GM23338 (cell line): Measurements from ENCODE around the gene ATF7IP2. TPM values are rescaled to one million over a fixed set of nuclear protein-coding genes. Genes with fewer than 3 reads are reported as not detected.

Source experiments
- ATAC-seq: fragments of 200-7000 bp; cut with Tn5 transposase; 3 replicates; pipeline ENCODE4 v1.9.1; 2020
- DNase-seq: peaks from one replicate; pipeline ENCODE4 v3.0.0-alpha.2; 2015; ENCODE audit warnings: low spot score
- H2AFZ ChIP-seq: fragments of 200-600 bp; sonication (generic); 2 replicates; pipeline ENCODE4 v1.8.0; 2016; ENCODE audit warnings: antibody characterized with exemption, mild to moderate bottlenecking, moderate library complexity
- H3F3A ChIP-seq: fragments of 200-600 bp; sonication (generic); replicated peaks from 2 replicates; pipeline ENCODE4 v1.8.0; 2017; ENCODE audit warnings: antibody characterized with exemption, mixed run types, low read depth
- H3K27ac ChIP-seq: fragments of 200-600 bp; sonication (generic); 2 replicates; pipeline ENCODE4 v1.6.1; 2016; ENCODE audit warnings: low read depth
- H3K27me3 ChIP-seq: fragments of 200-600 bp; sonication (generic); 2 replicates; pipeline ENCODE4 v1.8.0; 2016; ENCODE audit warnings: mild to moderate bottlenecking, mixed run types, moderate library complexity; ENCODE audit not compliant: insufficient read depth
- H3K36me3 ChIP-seq: fragments of 200-600 bp; sonication (generic); 2 replicates; pipeline ENCODE4 v1.8.0; 2016; ENCODE audit warnings: mild to moderate bottlenecking; ENCODE audit not compliant: insufficient read depth
- H3K4me1 ChIP-seq: fragments of 200-600 bp; sonication (generic); 2 replicates; pipeline ENCODE4 v1.8.0; 2016; ENCODE audit warnings: mild to moderate bottlenecking, moderate library complexity; ENCODE audit not compliant: insufficient read depth
- H3K4me2 ChIP-seq: fragments of 200-600 bp; sonication (generic); 2 replicates; pipeline ENCODE4 v1.7.1; 2017; ENCODE audit warnings: mixed run types
- H3K4me3 ChIP-seq: fragments of 200-600 bp; sonication (generic); 2 replicates; pipeline ENCODE4 v1.6.1; 2016; ENCODE audit warnings: mixed run types
- H3K79me2 ChIP-seq: fragments of 200-600 bp; sonication (generic); replicated peaks from 2 replicates; pipeline ENCODE4 v1.8.0; 2017; ENCODE audit warnings: mild to moderate bottlenecking; ENCODE audit not compliant: insufficient read depth
- H3K9me2 ChIP-seq: fragments of 200-600 bp; sonication (generic); 2 replicates; pipeline ENCODE4 v1.8.0; 2017; ENCODE audit not compliant: insufficient read depth
- H4K20me1 ChIP-seq: fragments of 200-600 bp; sonication (generic); replicated peaks from 2 replicates; pipeline ENCODE4 v1.8.0; 2017; ENCODE audit warnings: mild to moderate bottlenecking; ENCODE audit not compliant: insufficient read depth
- H3K27ac Mint-ChIP-seq: 2 replicates; pipeline ENCODE4 v1.8.0; 2020; ENCODE audit warnings: inconsistent platforms, mild to moderate bottlenecking, moderate library complexity, mixed read lengths
- H3K27me3 Mint-ChIP-seq: 3 replicates; pipeline ENCODE4 v1.8.0; 2022; ENCODE audit warnings: low read depth, mild to moderate bottlenecking, moderate library complexity, mixed read lengths, inconsistent platforms; ENCODE audit not compliant: insufficient read depth, poor library complexity
- H3K36me3 Mint-ChIP-seq: 3 replicates; pipeline ENCODE4 v1.8.0; 2021; ENCODE audit warnings: low read depth, mild to moderate bottlenecking, inconsistent platforms, moderate library complexity, mixed read lengths
- H3K4me1 Mint-ChIP-seq: 3 replicates; pipeline ENCODE4 v1.8.0; 2020; ENCODE audit warnings: mild to moderate bottlenecking, inconsistent platforms, mixed read lengths
- H3K4me3 Mint-ChIP-seq: 3 replicates; pipeline ENCODE4 v1.8.0; 2021; ENCODE audit warnings: moderate library complexity, mild to moderate bottlenecking, inconsistent platforms, mixed read lengths
- H3K9me3 Mint-ChIP-seq: 3 replicates; pipeline ENCODE4 v1.8.0; 2020; ENCODE audit warnings: moderate library complexity, mild to moderate bottlenecking, inconsistent platforms, mixed read lengths
- CREB1 ChIP-seq: fragments of 250-450 bp; sonication (Bioruptor Pico); IDR thresholded peaks from 2 replicates; pipeline ENCODE4 v1.5.0; 2020; ENCODE audit warnings: low read depth, mild to moderate bottlenecking, moderate library complexity
- CTCF ChIP-seq, 2 experiments: fragments of 200-600 bp in 1 of 2; sonication (generic) in 1 of 2; conservative IDR thresholded peaks; 2 replicates each; pipeline versions ENCODE4 v1.5.1 to v1.6.1; 2016 to 2017; ENCODE audit warnings: antibody characterized with exemption in 2 of 2, low read depth in 2 of 2, mild to moderate bottlenecking in 2 of 2, moderate library complexity in 1 of 2
- EZH2 ChIP-seq: fragments of 200-600 bp; sonication (generic); IDR thresholded peaks from one replicate; pipeline ENCODE4 v1.8.0; 2017; ENCODE audit warnings: antibody characterized with exemption, mild to moderate bottlenecking, low read depth; ENCODE audit not compliant: unreplicated experiment
- JUNB ChIP-seq: IDR thresholded peaks from one replicate; pipeline ENCODE4 v1.6.1; 2016; ENCODE audit warnings: antibody characterized with exemption; ENCODE audit not compliant: unreplicated experiment
- POLR2AphosphoS5 ChIP-seq: IDR thresholded peaks from 2 replicates; pipeline ENCODE4 v1.6.1; 2016; ENCODE audit warnings: antibody characterized with exemption, low read depth
- STAT1 ChIP-seq: IDR thresholded peaks from one replicate; pipeline ENCODE4 v1.6.1; 2016; ENCODE audit warnings: antibody characterized with exemption; ENCODE audit not compliant: unreplicated experiment
- ZNF114 ChIP-seq: fragments of 250-450 bp; sonication (Bioruptor Pico); IDR thresholded peaks from 2 replicates; pipeline ENCODE4 v1.5.0; 2020; ENCODE audit warnings: mild to moderate bottlenecking, moderate library complexity
- ZNF331 ChIP-seq: fragments of 250-450 bp; sonication (Bioruptor Pico); IDR thresholded peaks from 2 replicates; pipeline ENCODE4 v1.5.0; 2020; ENCODE audit warnings: low read depth, mild to moderate bottlenecking, moderate library complexity
- polyA plus RNA-seq: library from polyadenylated mRNA; unstranded; fragments of >200 nt; fragmentation: Nextera tagmentation; extraction: Ambion mirVana; gene quantifications from 2 replicates; pipeline ENCODE4 v1.2.1, GENCODE V29; 2016
- total RNA-seq: library from RNA; depleted of rRNA; stranded (reverse); fragments of >200 nt; shearing (Covaris generic); gene quantifications from 2 replicates; pipeline ENCODE4 v1.2.3, GENCODE V29; 2014
- TF ChIP-seq, protein P1 (sequence below): fragments of 250-450 bp; sonication (Bioruptor Pico); IDR thresholded peaks from 2 replicates; pipeline ENCODE4 v1.5.0; 2020; ENCODE audit warnings: mild to moderate bottlenecking, moderate library complexity
- TF ChIP-seq, protein P2 (sequence below): IDR thresholded peaks from 2 replicates; pipeline ENCODE4 v1.6.1; 2016; ENCODE audit warnings: antibody characterized with exemption
- TF ChIP-seq, protein P3 (sequence below): IDR thresholded peaks from one replicate; pipeline ENCODE4 v1.6.1; 2018; ENCODE audit warnings: antibody characterized with exemption; ENCODE audit not compliant: unreplicated experiment

ATF7IP2 gene
- total and polyA plus RNA-seq, 2 experiments from 2014 or later: 27.9 to 55.7 TPM

GRCh38 chr16:10490141-10490540, 104.3 kb downstream of the ATF7IP2 start:
- H3K9me3 Mint-ChIP-seq: peaks cover 44% of the 10 kb centered on the region
- Histone ChIP-seq H3K4me1 (peaks cover 4% of the 10 kb centered on the region; the same call in 1 of the 2 replicates), H3K27ac (no peak overlapping the region), H3F3A (no peaks in the 10 kb centered on the region), H2AFZ (peak overlapping the region; percentile 70; the same call in 1 of the 2 replicates), H3K27me3 (no peaks in the 10 kb centered on the region), H3K4me2 (no peak overlapping the region), H3K79me2 (no peaks in the 10 kb centered on the region), H3K9me2 (no peaks in the 10 kb centered on the region), H4K20me1 (no peaks in the 10 kb centered on the region), H3K4me3 (no peak overlapping the region), H3K36me3 (no peaks in the 10 kb centered on the region; the same call in 1 of the 2 replicates)
- no peak for DNase-seq
- H3K27ac Mint-ChIP-seq: no peak overlapping the region
- no peak for ATAC-seq
- peaks cover 32% of the 10 kb centered on the region for H3K36me3 Mint-ChIP-seq
- TF ChIP-seq, protein P1, sequence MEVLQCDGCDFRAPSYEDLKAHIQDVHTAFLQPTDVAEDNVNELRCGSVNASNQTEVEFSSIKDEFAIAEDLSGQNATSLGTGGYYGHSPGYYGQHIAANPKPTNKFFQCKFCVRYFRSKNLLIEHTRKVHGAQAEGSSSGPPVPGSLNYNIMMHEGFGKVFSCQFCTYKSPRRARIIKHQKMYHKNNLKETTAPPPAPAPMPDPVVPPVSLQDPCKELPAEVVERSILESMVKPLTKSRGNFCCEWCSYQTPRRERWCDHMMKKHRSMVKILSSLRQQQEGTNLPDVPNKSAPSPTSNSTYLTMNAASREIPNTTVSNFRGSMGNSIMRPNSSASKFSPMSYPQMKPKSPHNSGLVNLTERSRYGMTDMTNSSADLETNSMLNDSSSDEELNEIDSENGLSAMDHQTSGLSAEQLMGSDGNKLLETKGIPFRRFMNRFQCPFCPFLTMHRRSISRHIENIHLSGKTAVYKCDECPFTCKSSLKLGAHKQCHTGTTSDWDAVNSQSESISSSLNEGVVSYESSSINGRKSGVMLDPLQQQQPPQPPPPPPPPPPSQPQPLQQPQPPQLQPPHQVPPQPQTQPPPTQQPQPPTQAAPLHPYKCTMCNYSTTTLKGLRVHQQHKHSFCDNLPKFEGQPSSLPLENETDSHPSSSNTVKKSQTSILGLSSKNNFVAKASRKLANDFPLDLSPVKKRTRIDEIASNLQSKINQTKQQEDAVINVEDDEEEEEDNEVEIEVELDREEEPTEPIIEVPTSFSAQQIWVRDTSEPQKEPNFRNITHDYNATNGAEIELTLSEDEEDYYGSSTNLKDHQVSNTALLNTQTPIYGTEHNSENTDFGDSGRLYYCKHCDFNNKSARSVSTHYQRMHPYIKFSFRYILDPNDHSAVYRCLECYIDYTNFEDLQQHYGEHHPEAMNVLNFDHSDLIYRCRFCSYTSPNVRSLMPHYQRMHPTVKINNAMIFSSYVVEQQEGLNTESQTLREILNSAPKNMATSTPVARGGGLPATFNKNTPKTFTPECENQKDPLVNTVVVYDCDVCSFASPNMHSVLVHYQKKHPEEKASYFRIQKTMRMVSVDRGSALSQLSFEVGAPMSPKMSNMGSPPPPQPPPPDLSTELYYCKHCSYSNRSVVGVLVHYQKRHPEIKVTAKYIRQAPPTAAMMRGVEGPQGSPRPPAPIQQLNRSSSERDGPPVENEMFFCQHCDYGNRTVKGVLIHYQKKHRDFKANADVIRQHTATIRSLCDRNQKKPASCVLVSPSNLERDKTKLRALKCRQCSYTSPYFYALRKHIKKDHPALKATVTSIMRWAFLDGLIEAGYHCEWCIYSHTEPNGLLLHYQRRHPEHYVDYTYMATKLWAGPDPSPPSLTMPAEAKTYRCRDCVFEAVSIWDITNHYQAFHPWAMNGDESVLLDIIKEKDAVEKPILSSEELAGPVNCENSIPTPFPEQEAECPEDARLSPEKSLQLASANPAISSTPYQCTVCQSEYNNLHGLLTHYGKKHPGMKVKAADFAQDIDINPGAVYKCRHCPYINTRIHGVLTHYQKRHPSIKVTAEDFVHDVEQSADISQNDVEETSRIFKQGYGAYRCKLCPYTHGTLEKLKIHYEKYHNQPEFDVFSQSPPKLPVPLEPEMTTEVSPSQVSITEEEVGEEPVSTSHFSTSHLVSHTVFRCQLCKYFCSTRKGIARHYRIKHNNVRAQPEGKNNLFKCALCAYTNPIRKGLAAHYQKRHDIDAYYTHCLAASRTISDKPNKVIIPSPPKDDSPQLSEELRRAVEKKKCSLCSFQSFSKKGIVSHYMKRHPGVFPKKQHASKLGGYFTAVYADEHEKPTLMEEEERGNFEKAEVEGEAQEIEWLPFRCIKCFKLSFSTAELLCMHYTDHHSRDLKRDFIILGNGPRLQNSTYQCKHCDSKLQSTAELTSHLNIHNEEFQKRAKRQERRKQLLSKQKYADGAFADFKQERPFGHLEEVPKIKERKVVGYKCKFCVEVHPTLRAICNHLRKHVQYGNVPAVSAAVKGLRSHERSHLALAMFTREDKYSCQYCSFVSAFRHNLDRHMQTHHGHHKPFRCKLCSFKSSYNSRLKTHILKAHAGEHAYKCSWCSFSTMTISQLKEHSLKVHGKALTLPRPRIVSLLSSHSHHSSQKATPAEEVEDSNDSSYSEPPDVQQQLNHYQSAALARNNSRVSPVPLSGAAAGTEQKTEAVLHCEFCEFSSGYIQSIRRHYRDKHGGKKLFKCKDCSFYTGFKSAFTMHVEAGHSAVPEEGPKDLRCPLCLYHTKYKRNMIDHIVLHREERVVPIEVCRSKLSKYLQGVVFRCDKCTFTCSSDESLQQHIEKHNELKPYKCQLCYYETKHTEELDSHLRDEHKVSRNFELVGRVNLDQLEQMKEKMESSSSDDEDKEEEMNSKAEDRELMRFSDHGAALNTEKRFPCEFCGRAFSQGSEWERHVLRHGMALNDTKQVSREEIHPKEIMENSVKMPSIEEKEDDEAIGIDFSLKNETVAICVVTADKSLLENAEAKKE (CRISPR knock-in tag): no peak
- no peak for TF ChIP-seq EZH2
- no peak for TF ChIP-seq CTCF (conservative IDR thresholded peaks at IDR 0.05; ENCODE audit: low read depth in 2 of 2)
- TF ChIP-seq CREB1 (CRISPR knock-in tag): no peak
- TF ChIP-seq STAT1: no peak
- no peak for TF ChIP-seq JUNB
- TF ChIP-seq, protein P2, sequence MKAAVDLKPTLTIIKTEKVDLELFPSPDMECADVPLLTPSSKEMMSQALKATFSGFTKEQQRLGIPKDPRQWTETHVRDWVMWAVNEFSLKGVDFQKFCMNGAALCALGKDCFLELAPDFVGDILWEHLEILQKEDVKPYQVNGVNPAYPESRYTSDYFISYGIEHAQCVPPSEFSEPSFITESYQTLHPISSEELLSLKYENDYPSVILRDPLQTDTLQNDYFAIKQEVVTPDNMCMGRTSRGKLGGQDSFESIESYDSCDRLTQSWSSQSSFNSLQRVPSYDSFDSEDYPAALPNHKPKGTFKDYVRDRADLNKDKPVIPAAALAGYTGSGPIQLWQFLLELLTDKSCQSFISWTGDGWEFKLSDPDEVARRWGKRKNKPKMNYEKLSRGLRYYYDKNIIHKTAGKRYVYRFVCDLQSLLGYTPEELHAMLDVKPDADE: no peak
- TF ChIP-seq, protein P3, sequence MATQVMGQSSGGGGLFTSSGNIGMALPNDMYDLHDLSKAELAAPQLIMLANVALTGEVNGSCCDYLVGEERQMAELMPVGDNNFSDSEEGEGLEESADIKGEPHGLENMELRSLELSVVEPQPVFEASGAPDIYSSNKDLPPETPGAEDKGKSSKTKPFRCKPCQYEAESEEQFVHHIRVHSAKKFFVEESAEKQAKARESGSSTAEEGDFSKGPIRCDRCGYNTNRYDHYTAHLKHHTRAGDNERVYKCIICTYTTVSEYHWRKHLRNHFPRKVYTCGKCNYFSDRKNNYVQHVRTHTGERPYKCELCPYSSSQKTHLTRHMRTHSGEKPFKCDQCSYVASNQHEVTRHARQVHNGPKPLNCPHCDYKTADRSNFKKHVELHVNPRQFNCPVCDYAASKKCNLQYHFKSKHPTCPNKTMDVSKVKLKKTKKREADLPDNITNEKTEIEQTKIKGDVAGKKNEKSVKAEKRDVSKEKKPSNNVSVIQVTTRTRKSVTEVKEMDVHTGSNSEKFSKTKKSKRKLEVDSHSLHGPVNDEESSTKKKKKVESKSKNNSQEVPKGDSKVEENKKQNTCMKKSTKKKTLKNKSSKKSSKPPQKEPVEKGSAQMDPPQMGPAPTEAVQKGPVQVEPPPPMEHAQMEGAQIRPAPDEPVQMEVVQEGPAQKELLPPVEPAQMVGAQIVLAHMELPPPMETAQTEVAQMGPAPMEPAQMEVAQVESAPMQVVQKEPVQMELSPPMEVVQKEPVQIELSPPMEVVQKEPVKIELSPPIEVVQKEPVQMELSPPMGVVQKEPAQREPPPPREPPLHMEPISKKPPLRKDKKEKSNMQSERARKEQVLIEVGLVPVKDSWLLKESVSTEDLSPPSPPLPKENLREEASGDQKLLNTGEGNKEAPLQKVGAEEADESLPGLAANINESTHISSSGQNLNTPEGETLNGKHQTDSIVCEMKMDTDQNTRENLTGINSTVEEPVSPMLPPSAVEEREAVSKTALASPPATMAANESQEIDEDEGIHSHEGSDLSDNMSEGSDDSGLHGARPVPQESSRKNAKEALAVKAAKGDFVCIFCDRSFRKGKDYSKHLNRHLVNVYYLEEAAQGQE: no peak
- TF ChIP-seq ZNF331 (CRISPR knock-in tag): no peak
- no peak for TF ChIP-seq ZNF114 (CRISPR knock-in tag)
- no peak for TF ChIP-seq POLR2AphosphoS5
- H3K4me1 Mint-ChIP-seq: no peaks in the 10 kb centered on the region
- H3K4me3 Mint-ChIP-seq: no peak overlapping the region
- H3K27me3 Mint-ChIP-seq: peaks cover 4% of the 10 kb centered on the region
